ENCODE results near the gene ATP8B1.

Gene ATP8B1

DNA sequence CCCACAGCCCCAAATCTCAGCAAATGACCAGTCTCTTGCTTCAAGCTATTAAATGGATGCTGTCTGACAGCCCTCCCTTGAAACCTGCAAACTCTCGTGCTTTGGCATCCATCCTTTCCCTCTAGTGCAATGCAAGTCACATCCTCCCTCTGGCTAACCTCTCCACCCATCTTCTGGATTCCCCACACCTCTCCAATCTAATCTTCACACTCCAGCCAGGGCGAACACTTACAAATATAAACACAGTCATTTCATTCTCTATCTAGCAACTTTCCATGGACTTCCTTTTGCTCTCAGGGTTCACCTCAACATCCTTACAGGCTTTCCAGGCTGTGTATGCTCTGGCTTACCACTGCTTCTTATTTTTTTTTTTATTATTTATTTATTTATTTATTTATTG lies 171.4 kb downstream of the ATP8B1 start:
- FAIRE-seq (no peak), DNase-seq (ENCODE audit: insufficient read length, low spot score) (no peak)

DNA sequence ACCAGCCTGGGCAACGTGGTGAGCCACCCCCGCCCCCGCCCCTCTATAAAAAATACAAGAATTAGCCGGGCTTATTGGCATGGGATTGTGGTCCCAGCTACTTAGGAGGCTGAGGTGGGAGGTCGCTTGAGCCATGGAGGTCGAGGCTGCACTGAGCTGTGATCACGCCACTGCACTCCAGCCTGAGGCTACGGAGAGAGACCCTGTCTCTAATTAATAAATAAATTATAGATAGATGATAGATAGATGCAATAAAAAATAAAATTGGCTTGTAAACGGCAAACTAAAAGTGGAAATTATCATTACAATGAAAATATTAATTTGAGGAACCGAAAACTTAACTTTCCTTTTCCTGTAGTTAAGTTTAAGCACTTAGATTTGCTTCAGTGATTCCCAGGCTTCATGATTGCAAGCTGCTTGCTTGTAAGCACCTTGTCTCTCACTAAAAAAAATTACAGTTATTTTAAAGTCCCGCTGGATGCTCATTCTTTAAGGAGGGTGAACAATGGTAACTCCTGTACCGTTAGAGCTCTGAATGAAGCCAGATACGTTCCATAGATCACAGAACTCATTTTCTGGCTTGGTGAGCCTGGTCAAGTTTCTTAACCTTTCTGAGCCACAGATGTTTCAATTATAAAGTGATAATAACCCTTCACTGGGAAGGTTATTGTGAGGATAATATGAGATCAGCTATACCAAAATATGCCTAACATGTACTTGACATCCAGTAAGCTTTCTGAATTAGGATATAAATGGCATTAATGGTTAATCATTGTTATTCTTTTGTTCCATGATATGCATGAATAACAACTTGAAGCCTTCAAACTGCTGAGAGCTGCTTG lies 172.1 kb downstream of the ATP8B1 start:
- FAIRE-seq (no peak), DNase-seq (ENCODE audit: insufficient read length, low spot score) (no peak)

DNA sequence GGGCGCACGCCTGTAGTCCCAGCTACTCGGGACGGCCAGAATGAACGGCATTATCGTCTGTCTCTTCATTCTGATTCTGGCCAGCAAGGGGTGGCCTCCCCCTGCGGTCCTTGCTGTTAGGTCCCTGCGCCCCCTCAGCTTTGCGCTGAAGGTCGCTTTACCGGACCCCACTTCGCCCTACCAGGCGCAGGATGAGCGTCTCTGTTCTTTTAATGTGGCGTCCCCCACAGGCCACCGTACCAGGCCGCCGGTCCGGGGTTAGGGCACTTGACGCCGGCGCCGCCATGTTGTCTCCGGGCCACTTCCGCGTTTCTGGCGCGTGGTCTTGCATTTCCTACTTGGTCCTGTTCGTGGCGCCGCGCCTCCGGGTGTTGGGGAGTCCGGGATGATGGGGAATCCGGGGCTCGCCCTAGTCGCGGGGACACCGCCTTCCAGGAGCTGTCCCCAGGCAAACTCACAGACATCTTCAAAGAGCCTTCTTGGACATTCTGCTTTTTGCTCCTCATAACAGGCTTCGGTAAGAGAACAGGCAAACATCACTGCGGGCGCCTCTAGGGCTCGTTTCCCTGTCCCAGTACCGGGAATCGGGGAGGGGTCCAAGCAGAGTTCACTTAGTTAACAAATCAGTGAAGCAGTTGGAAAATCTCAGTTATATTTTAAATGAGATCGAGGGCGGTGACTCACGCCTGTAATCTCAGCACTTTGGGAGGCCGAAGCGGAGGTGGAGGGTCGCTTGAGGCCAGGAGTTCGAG lies 172.9 kb downstream of the ATP8B1 start:
- FAIRE-seq, result no peak

DNA sequence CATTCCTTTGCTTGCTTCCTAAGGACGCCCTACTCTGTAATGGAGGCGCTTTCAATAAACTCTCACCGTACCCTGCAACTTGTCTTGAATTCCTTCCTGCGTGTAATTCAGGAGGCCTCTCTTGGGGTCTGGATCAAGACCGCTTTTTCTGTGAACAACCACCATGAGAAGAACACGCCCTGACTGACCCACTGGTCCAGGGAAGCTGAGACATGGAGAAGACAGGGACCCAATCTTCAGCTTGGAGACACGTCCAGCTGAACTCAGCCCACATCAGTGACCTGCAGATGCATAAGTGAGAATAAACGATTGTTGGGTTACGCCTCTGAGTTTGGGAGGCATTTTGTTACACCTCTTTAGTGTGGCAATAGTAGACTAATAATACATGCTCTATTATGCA lies 173.7 kb downstream of the ATP8B1 start:
- no peak for FAIRE-seq

More for the DNA sequence above, 172.9 kb downstream of the ATP8B1 start:
- DNase-seq (ENCODE audit: insufficient read length, low spot score), result peak; percentile 77

DNA sequence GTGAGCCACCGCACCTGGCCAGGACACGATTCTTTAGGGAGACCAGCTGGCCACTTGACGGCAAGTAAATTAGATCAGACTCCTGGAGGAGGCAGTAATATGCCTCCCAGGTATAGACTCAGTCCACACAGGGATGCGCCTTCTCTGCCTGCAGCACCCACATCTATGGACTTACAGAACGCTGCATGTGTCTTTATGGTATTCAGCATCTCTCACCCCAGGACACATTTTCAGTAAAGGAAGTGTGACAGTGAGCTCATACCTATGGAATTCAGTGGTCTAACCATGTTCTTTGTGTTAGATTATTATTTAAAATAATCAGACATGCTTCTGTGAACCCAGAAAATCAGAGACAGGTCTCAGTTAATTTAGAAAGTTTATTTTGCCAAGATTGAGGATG lies 175.6 kb downstream of the ATP8B1 start:
- no peak for DNase-seq (ENCODE audit: insufficient read length, low spot score)

More for the DNA sequence above, 173.7 kb downstream of the ATP8B1 start:
- no peak for DNase-seq (ENCODE audit: insufficient read length, low spot score)

DNA sequence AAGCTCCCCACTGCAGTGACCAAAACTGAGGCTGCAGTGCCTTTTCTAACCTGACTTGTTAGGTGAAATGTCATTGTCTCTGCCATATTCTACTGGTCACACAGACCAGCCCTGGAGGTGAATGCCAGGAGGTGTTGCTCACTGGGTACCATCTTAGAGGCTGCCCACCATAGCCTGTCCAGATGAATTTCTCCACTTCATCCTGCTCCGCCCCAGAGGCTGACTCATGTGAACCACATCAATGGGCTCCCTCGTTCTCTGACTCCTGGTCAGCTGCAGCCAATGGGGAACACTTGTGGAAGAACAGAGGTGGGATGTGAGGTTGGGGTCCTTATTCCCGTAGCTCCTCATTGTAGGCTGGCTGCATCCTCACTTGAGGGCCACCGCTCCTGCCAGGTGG lies 178.1 kb downstream of the ATP8B1 start:
- no peak for FAIRE-seq

More for the DNA sequence above, 175.6 kb downstream of the ATP8B1 start:
- no peak for FAIRE-seq

DNA sequence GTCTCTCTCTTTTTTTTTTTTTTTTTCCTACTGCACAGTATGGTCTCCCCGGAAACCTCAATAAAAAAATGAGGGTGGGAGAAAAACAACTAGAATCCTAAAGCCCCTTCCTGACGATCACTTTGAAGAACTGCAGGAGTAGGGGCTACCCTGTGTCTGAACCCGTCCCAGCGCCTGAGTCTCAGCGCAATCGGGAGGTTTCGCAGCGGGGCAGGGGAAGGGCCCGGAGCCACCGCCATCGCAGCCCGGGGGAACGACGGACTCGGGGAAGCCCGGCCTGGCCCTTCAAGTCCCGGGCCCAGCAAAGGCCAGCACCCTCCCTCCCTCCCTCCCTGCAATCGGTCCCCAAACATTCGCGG lies 181.9 kb downstream of the ATP8B1 start:
- DNase-seq (ENCODE audit: insufficient read length, low spot score), result no peak

More for the DNA sequence above, 178.1 kb downstream of the ATP8B1 start:
- no peak for DNase-seq (ENCODE audit: insufficient read length, low spot score)

DNA sequence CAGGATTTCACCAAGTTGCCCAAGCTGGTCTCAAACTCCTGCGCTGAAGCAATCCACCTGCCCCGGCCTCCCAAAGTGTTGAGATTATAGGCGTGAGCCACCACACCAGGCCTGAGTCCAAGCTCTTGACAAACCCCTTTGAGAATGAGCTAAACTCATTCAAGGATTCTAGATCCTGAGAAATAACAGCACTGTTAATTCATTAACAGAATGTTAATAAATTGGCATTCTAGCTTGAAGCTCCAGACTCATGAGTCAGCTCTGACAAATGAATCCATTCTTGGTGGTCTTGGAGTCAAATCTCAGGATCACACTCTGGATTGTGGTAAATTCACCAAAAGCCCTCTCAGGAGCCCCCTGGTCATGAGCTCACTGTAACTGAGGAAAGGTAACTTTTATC lies 183.2 kb downstream of the ATP8B1 start:
- FAIRE-seq, result no peak
- DNase-seq (ENCODE audit: insufficient read length, low spot score), result no peak

More for the DNA sequence above, 181.9 kb downstream of the ATP8B1 start:
- FAIRE-seq, result no peak

DNA sequence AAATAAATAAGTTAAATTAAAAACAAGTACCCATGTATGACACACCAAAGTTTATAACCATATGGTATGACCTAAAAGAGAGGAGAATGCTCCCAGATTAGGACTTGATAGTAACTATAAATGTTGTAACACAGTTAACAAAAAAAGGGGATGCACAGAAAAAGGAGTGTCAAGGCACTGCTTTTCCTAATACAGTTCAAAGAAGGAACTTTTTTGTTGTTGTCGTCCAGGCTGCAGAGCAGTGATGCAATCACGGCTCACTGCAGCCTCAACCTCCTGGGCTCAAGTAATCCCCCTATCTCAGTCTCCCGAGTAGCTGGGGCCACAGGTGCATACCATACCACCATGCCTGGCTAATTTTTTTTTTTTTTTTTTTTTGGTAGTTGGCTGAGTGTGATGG lies 184.2 kb downstream of the ATP8B1 start:
- FAIRE-seq (no peak), DNase-seq (ENCODE audit: insufficient read length, low spot score) (no peak)

DNA sequence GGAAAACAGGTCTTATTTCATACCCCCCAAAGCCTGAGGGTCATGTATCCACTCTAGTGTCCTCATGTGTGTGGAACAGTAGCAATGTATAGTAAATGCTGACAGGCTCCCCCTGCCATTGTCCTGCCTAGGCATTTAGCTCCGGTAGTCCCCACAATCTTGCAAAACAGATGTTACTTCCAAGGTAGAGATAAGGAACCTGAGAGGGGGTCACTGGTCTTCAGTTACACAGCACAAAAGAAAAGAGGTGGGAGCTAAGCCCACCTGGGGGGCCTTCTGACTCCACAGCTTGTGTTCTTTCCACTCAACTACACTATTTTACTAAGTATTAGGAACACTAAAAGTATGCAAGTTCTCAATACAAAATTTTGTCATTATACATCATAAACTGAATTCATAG lies 199.2 kb downstream of the ATP8B1 start:
- no peak for FAIRE-seq

More for the DNA sequence above, 199.2 kb downstream of the ATP8B1 start:
- DNase-seq (ENCODE audit: insufficient read length, low spot score), result no peak
